Right lobe of liver (tissue), 4 donors: Measurements from ENCODE around the gene MAS1L.

Source experiments
- POLR2A ChIP-seq: fragments of 450-650 bp; IDR thresholded peaks from one replicate; pipeline ENCODE4 v1.6.1; 2017; ENCODE audit warnings: antibody characterized with exemption, mild to moderate bottlenecking
- TF ChIP-seq, protein P1 (sequence below), 4 donors: fragments of 200-600 bp in 3 of 4; fragments of 450-650 bp in 1 of 4; IDR thresholded peaks; one replicate each; pipeline versions ENCODE4 v1.5.1 to v1.8.0; 2016 to 2022; ENCODE audit warnings: antibody characterized with exemption in 4 of 4, mild to moderate bottlenecking in 2 of 4
- donor health status: DM: no; HTN: no; CAD: no.
- donor health status: DM: no; HTN: no; CAD: no.
- donor health status: DM: no; HTN: yes; CAD: no.

DNA sequence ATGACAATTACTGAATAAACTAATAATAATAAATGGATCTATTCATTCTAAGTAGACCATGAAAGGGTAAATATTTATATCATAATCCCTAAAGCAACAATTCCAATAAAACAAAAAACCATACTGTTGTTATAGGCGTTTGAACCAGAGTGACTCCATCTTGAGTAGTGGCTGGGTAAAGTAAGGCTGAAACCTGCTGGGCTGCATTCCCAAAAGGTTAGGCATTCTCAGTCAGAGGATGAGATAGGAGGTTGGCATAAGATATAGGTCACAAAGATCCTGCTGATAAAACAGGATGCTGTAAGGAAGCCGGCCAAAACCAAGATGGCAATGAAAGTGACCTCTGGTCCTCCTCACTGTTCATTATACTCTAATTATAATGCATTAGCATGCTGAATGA lies 22.5 kb downstream of the MAS1L start:
- TF ChIP-seq, protein P1, sequence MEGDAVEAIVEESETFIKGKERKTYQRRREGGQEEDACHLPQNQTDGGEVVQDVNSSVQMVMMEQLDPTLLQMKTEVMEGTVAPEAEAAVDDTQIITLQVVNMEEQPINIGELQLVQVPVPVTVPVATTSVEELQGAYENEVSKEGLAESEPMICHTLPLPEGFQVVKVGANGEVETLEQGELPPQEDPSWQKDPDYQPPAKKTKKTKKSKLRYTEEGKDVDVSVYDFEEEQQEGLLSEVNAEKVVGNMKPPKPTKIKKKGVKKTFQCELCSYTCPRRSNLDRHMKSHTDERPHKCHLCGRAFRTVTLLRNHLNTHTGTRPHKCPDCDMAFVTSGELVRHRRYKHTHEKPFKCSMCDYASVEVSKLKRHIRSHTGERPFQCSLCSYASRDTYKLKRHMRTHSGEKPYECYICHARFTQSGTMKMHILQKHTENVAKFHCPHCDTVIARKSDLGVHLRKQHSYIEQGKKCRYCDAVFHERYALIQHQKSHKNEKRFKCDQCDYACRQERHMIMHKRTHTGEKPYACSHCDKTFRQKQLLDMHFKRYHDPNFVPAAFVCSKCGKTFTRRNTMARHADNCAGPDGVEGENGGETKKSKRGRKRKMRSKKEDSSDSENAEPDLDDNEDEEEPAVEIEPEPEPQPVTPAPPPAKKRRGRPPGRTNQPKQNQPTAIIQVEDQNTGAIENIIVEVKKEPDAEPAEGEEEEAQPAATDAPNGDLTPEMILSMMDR (IDR thresholded peaks at IDR 0.05): no peak
- TF ChIP-seq POLR2A: no peak
